HG02588 (cell line): ENCODE results near the gene PLD4.
"Not testable (repeated sequence)": the region's sequence is repeated elsewhere in the genome, so short reads cannot be mapped to it uniquely, and the experiment has no call there.

ENCODE experiments used
- ATAC-seq: cut with Tn5 transposase; IDR thresholded peaks from one replicate; pipeline ENCODE4 v1.9.1; 2021; ENCODE audit warnings: mild to moderate bottlenecking, moderate library complexity; ENCODE audit not compliant: unreplicated experiment

Gene PLD4

GRCh38 chr14:104939666-104940410 is 15.2 kb downstream of the PLD4 start:
- no peak for ATAC-seq

GRCh38 chr14:104940526-104941150 is 16.0 kb downstream of the PLD4 start:
- no peak for ATAC-seq

- no peak for ATAC-seq
Observed at GRCh38 chr14:104941508-104942365, 17.1 kb downstream of the PLD4 start.

GRCh38 chr14:104942586-104942985 is 17.9 kb downstream of the PLD4 start:
- ATAC-seq = no peak

GRCh38 chr14:104943216-104944015 is 18.7 kb downstream of the PLD4 start:
- not testable (repeated sequence) for ATAC-seq

GRCh38 chr14:104944016-104944308 is 19.3 kb downstream of the PLD4 start:
- not testable (repeated sequence) for ATAC-seq

- ATAC-seq = not testable (repeated sequence)
Observed at GRCh38 chr14:104944436-104945205, 19.9 kb downstream of the PLD4 start.

- not testable (repeated sequence) for ATAC-seq
Observed at GRCh38 chr14:104945266-104945665, 20.6 kb downstream of the PLD4 start.

GRCh38 chr14:104945986-104946965 is 21.6 kb downstream of the PLD4 start:
- not testable (repeated sequence) for ATAC-seq

- not testable (repeated sequence) for ATAC-seq
Observed at GRCh38 chr14:104947201-104947600, 22.5 kb downstream of the PLD4 start.

- not testable (repeated sequence) for ATAC-seq
Observed at GRCh38 chr14:104947881-104948735, 23.4 kb downstream of the PLD4 start.

- ATAC-seq = no peak
Observed at GRCh38 chr14:104948736-104949031, 24.0 kb downstream of the PLD4 start.

- not testable (repeated sequence) for ATAC-seq
Observed at GRCh38 chr14:104949406-104949955, 24.8 kb downstream of the PLD4 start.

- no peak for ATAC-seq
Observed at GRCh38 chr14:104950021-104950420, 25.3 kb downstream of the PLD4 start.

GRCh38 chr14:104950701-104951100 is 26.0 kb downstream of the PLD4 start:
- ATAC-seq = not testable (repeated sequence)

GRCh38 chr14:104951863-104952657 is 27.4 kb downstream of the PLD4 start:
- not testable (repeated sequence) for ATAC-seq

- no peak for ATAC-seq
Observed at GRCh38 chr14:104953097-104953496, 28.4 kb downstream of the PLD4 start.
